GM19099 (cell line): ENCODE results near the gene PRMT6.

Source experiments
- POLR2A ChIP-seq: IDR thresholded peaks from 3 replicates; pipeline ENCODE4 v1.6.1; 2011; ENCODE audit warnings: low read depth; ENCODE audit not compliant: insufficient read length; ENCODE audit errors: extremely low read depth

The PRMT6 gene

GRCh38 chr1:107081102-107081501 lies 24.6 kb downstream of the PRMT6 start:
- no peak for TF ChIP-seq POLR2A

GRCh38 chr1:107091418-107091817 lies 34.9 kb downstream of the PRMT6 start:
- no peak for TF ChIP-seq POLR2A

- TF ChIP-seq POLR2A, result no peak
These were observed 39.2 kb downstream of the PRMT6 start for GRCh38 chr1:107095647-107096046.

GRCh38 chr1:107096690-107097089 lies 40.2 kb downstream of the PRMT6 start:
- no peak for TF ChIP-seq POLR2A

GRCh38 chr1:107098961-107099360 lies 42.5 kb downstream of the PRMT6 start:
- TF ChIP-seq POLR2A, result no peak

- TF ChIP-seq POLR2A, result no peak
These were observed 44.0 kb downstream of the PRMT6 start for GRCh38 chr1:107100331-107100984.

- no peak for TF ChIP-seq POLR2A
These were observed 49.4 kb downstream of the PRMT6 start for GRCh38 chr1:107105914-107106313.
